ENCODE data around the gene CST4. TPM values are rescaled to one million over a fixed set of nuclear protein-coding genes. Genes with fewer than 3 reads are reported as not detected.

The CST4 gene
- total and polyA plus RNA-seq, 2 donors (not counting 1 experiment from before 2014, with no cell fraction given): not detected

- Histone ChIP-seq H3K79me2 (ENCODE audit: control insufficient read depth, insufficient read depth, low read length) (no peaks in the 10 kb centered on the region), H3K9me3 (ENCODE audit: control extremely low read depth in 1 of 3, control insufficient read depth in 2 of 3, insufficient read depth in 1 of 3, low read length in 2 of 3) (no peaks in the 10 kb centered on the region), H3K4me1 (ENCODE audit: control insufficient read depth in 2 of 2, insufficient read depth in 2 of 2, low read length in 2 of 2) (no peaks in the 10 kb centered on the region), H3K9ac (ENCODE audit: low read length) (no peak overlapping the region), H3K4me2 (replicated peaks; ENCODE audit: low read depth, low read length, poor library complexity, severe bottlenecking) (no peak overlapping the region), H2AFZ (ENCODE audit: insufficient read depth, low read depth, low read length, poor library complexity, severe bottlenecking) (no peak overlapping the region), H3K36me3 (replicated peaks in 1 of 2; ENCODE audit: control extremely low read depth in 1 of 2, control insufficient read depth in 1 of 2, extremely low read depth in 1 of 2, insufficient read depth in 2 of 2, low read length in 1 of 2) (no peaks in the 10 kb centered on the region), H3K27me3 (replicated peaks in 1 of 4; ENCODE audit: control extremely low read depth in 1 of 4, control insufficient read depth in 3 of 4, insufficient read depth in 4 of 4, low read length in 3 of 4) (no peaks in the 10 kb centered on the region), H3K27ac (ENCODE audit: low read length in 2 of 2) (no peak overlapping the region), H3K4me3 (ENCODE audit: control extremely low read depth in 1 of 5, extremely low read depth in 1 of 5, insufficient read depth in 1 of 5, low read depth in 2 of 5, low read length in 4 of 5) (no peak overlapping the region), H4K20me1 (ENCODE audit: control insufficient read depth, insufficient read depth, low read length, poor library complexity, severe bottlenecking) (no peaks in the 10 kb centered on the region)
- ChIA-PET POLR2A (no interaction called here), CTCF (no interaction called here)
- no CpG with 5 or more reads among the region's 2 CpGs for WGBS (ENCODE audit: insufficient coverage)
- Mint-ChIP-seq H3K4me3 (no peak overlapping the region), H3K27me3 (peaks cover 10% of the 10 kb centered on the region), H3K4me1 (no peaks in the 10 kb centered on the region), H3K27ac (no peak overlapping the region), H3K9me3 (ENCODE audit: insufficient read depth) (no peaks in the 10 kb centered on the region)
- no peak for TF ChIP-seq CTCF (IDR thresholded peaks at IDR 0.05)
- TF ChIP-seq EZH2 (IDR thresholded peaks at IDR 0.05; ENCODE audit: borderline replicate concordance, insufficient read depth, low read depth, low read length, poor library complexity, severe bottlenecking): no peak
- no peak for ATAC-seq (ENCODE audit: low read depth)
- intact Hi-C loops (cut with micrococcal nuclease): no loop called here
- DNase-seq: no peak
These were observed 39.6 kb downstream of the CST4 start for GRCh38 chr20:23649242-23649641.

GRCh38 chr20:23647346-23647745 is 41.5 kb downstream of the CST4 start:
- Histone ChIP-seq H3K27me3 (replicated peaks in 1 of 4; ENCODE audit: control extremely low read depth in 1 of 4, control insufficient read depth in 3 of 4, insufficient read depth in 4 of 4, low read length in 3 of 4) (no peaks in the 10 kb centered on the region), H3K36me3 (replicated peaks in 1 of 2; ENCODE audit: control extremely low read depth in 1 of 2, control insufficient read depth in 1 of 2, extremely low read depth in 1 of 2, insufficient read depth in 2 of 2, low read length in 1 of 2) (no peaks in the 10 kb centered on the region), H3K4me1 (ENCODE audit: control insufficient read depth in 2 of 2, insufficient read depth in 2 of 2, low read length in 2 of 2) (no peaks in the 10 kb centered on the region), H3K4me3 (ENCODE audit: control extremely low read depth in 1 of 5, extremely low read depth in 1 of 5, insufficient read depth in 1 of 5, low read depth in 2 of 5, low read length in 4 of 5) (no peak overlapping the region), H3K9me3 (ENCODE audit: control extremely low read depth in 1 of 3, control insufficient read depth in 2 of 3, insufficient read depth in 1 of 3, low read length in 2 of 3) (no peaks in the 10 kb centered on the region), H3K9ac (ENCODE audit: low read length) (no peak overlapping the region), H3K27ac (ENCODE audit: low read length in 2 of 2) (no peak overlapping the region), H3K4me2 (replicated peaks; ENCODE audit: low read depth, low read length, poor library complexity, severe bottlenecking) (no peak overlapping the region), H3K79me2 (ENCODE audit: control insufficient read depth, insufficient read depth, low read length) (no peaks in the 10 kb centered on the region), H4K20me1 (ENCODE audit: control insufficient read depth, insufficient read depth, low read length, poor library complexity, severe bottlenecking) (no peaks in the 10 kb centered on the region), H2AFZ (ENCODE audit: insufficient read depth, low read depth, low read length, poor library complexity, severe bottlenecking) (no peak overlapping the region)
- DNase-seq (no peak), ATAC-seq (ENCODE audit: low read depth) (no peak)
- no peak overlapping the region for H3K27ac Mint-ChIP-seq
- POLR2A ChIA-PET: no interaction called here
- H3K4me1 Mint-ChIP-seq: no peaks in the 10 kb centered on the region
- no CpG with 5 or more reads among the region's 2 CpGs for WGBS (ENCODE audit: insufficient coverage)
- intact Hi-C loops (cut with micrococcal nuclease): no loop called here
- TF ChIP-seq CTCF (IDR thresholded peaks at IDR 0.05): no peak
- TF ChIP-seq EZH2 (IDR thresholded peaks at IDR 0.05; ENCODE audit: borderline replicate concordance, insufficient read depth, low read depth, low read length, poor library complexity, severe bottlenecking): no peak
- CTCF ChIA-PET: no interaction called here
- H3K9me3 Mint-ChIP-seq (ENCODE audit: insufficient read depth): no peaks in the 10 kb centered on the region
- H3K4me3 Mint-ChIP-seq: no peak overlapping the region
- H3K27me3 Mint-ChIP-seq: peaks cover under 1% of the 10 kb centered on the region
